Measurements from ENCODE around the gene GPATCH1. TPM values are rescaled to one million over a fixed set of nuclear protein-coding genes. Genes with fewer than 3 reads are reported as not detected.
A peak's percentile ranks its signal among the peaks of the same experiment; 100 is the strongest.

Gene GPATCH1
- total RNA-seq, 1 experiment from 2014 or later = 34.7 TPM

DNA sequence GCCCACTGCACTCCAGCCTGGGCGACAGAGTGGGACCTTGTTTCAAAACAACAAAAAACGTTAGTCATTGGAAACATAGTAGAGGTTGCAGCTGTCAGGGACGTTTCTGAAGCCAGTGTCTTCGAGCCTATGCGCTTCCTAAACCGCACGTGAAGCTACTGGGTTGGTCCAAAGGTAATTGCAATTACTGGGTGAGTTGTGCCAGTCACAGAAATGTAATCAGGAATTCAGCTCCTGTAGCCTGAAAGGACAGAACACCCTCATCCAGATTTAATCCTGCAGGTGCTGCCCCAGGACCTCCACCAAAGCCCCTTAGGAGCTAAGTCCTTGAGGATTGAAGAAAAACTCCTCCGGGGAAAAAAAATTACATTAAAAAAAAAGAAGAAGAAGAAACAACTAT is 13.9 kb upstream of the GPATCH1 start:
- DNase-seq (ENCODE audit: low read depth, low spot score) (no peak), ATAC-seq (no peak)
- 0 out of 2 replicates have a peak, but pooled peaks have one; percentile 38 for TF ChIP-seq POLR2AphosphoS5 (IDR thresholded peaks at IDR 0.05; ENCODE audit: low read depth, low read length)
- TF ChIP-seq TCF7L2 (IDR thresholded peaks at IDR 0.05; ENCODE audit: low read depth, low read length) = no peak
- CTCF ChIA-PET = interaction anchor here (0.7 kb wide), 1 partner anchor 60 kb away, joined by 5 read pairs; no protein-coding TSS in a partner anchor
- no peaks in the 10 kb centered on the region for H3K27me3 ChIP-seq (ENCODE audit: control insufficient read depth, insufficient read depth, low read length)
- H3K4me1 ChIP-seq (ENCODE audit: control insufficient read depth, insufficient read depth, low read length) = peaks cover 57% of the 10 kb centered on the region
- intact Hi-C loops (cut with micrococcal nuclease; ENCODE audit: unreplicated experiment) = no loop called here
- H3K9me3 ChIP-seq (ENCODE audit: control insufficient read depth, insufficient read depth, low read depth, low read length) = no peaks in the 10 kb centered on the region
- H3K4me3 ChIP-seq (ENCODE audit: low read depth in 2 of 2, low read length in 2 of 2) = no peak overlapping the region
- no peaks in the 10 kb centered on the region; the same call in 1 of the 2 replicates for H3K36me3 ChIP-seq (ENCODE audit: control insufficient read depth, insufficient read depth, low read length)
- in situ Hi-C loops (cut with HindIII; ENCODE audit: low pct_unique_long_range_greater_than_20kb, low sequenced_read_pairs) = no loop called here
- no TSS peak for BruUV-seq (replicated peaks)
- POLR2A ChIA-PET = interaction anchor here (0.5 to 0.6 kb wide), 5 partner anchors 9 to 182 kb away, joined by 3 to 8 read pairs (median 6); no protein-coding TSS in a partner anchor
- H3K27ac ChIP-seq (ENCODE audit: low read length) = peak overlapping the region; percentile 96

- no TSS peak for BruUV-seq (replicated peaks)
- CTCF ChIA-PET = interaction anchor here (0.6 kb wide), 1 partner anchor 32 kb away, joined by 3 read pairs; no protein-coding TSS in a partner anchor
- H3K4me3 ChIP-seq (ENCODE audit: low read depth in 2 of 2, low read length in 2 of 2) = no peak overlapping the region
- TF ChIP-seq POLR2AphosphoS5 (IDR thresholded peaks at IDR 0.05; ENCODE audit: low read depth, low read length) (no peak), CTCF (IDR thresholded peaks at IDR 0.05) (no peak), SIN3A (IDR thresholded peaks at IDR 0.05; ENCODE audit: borderline replicate concordance, insufficient read depth, low read depth, low read length) (no peak), REST (IDR thresholded peaks at IDR 0.05; ENCODE audit: insufficient read depth in 1 of 2, low read depth in 2 of 2, low read length in 1 of 2) (peak in 1 of 2 experiments; percentile 37; a peak in 1 of 4 replicates), TCF7L2 (IDR thresholded peaks at IDR 0.05; ENCODE audit: low read depth, low read length) (no peak)
- POLR2A ChIA-PET = interaction anchor here (0.7 to 0.8 kb wide), 2 partner anchors 9 to 1062 kb away, joined by 3 read pairs; partner anchors contain the start of gene GPATCH1
- H3K27ac ChIP-seq (ENCODE audit: low read length) = peak overlapping the region; percentile 96
- DNase-seq (ENCODE audit: low read depth, low spot score) (no peak), ATAC-seq (peak; percentile 29; the same call in 1 of the 2 replicates)
- H3K4me1 ChIP-seq (ENCODE audit: control insufficient read depth, insufficient read depth, low read length) = peaks cover 53% of the 10 kb centered on the region
- in situ Hi-C loops (cut with HindIII; ENCODE audit: low pct_unique_long_range_greater_than_20kb, low sequenced_read_pairs) = no loop called here
- no peaks in the 10 kb centered on the region for H3K9me3 ChIP-seq (ENCODE audit: control insufficient read depth, insufficient read depth, low read depth, low read length)
- H3K27me3 ChIP-seq (ENCODE audit: control insufficient read depth, insufficient read depth, low read length) = no peaks in the 10 kb centered on the region
- no peaks in the 10 kb centered on the region for H3K36me3 ChIP-seq (ENCODE audit: control insufficient read depth, insufficient read depth, low read length)
- intact Hi-C loops (cut with micrococcal nuclease; ENCODE audit: unreplicated experiment) = no loop called here
Measured at GRCh38 chr19:33071887-33072286, 9.1 kb upstream of the GPATCH1 start.

- H3K4me3 ChIP-seq (ENCODE audit: low read depth in 2 of 2, low read length in 2 of 2) = no peak overlapping the region
- peaks cover 43% of the 10 kb centered on the region for H3K4me1 ChIP-seq (ENCODE audit: control insufficient read depth, insufficient read depth, low read length)
- CTCF ChIA-PET = no interaction called here
- no TSS peak for BruUV-seq (replicated peaks)
- ATAC-seq (no peak), DNase-seq (ENCODE audit: low read depth, low spot score) (no peak)
- peak overlapping the region; percentile 90 for H3K27ac ChIP-seq (ENCODE audit: low read length)
- H3K36me3 ChIP-seq (ENCODE audit: control insufficient read depth, insufficient read depth, low read length) = no peaks in the 10 kb centered on the region
- in situ Hi-C loops (cut with HindIII; ENCODE audit: low pct_unique_long_range_greater_than_20kb, low sequenced_read_pairs) (no loop called here), intact Hi-C loops (cut with micrococcal nuclease; ENCODE audit: unreplicated experiment) (no loop called here)
- H3K27me3 ChIP-seq (ENCODE audit: control insufficient read depth, insufficient read depth, low read length) = no peaks in the 10 kb centered on the region
- POLR2A ChIA-PET = no interaction called here
- no peaks in the 10 kb centered on the region for H3K9me3 ChIP-seq (ENCODE audit: control insufficient read depth, insufficient read depth, low read depth, low read length)
- no peak for TF ChIP-seq SIN3A (IDR thresholded peaks at IDR 0.05; ENCODE audit: borderline replicate concordance, insufficient read depth, low read depth, low read length)
- TF ChIP-seq POLR2AphosphoS5 (IDR thresholded peaks at IDR 0.05; ENCODE audit: low read depth, low read length) = no peak
- no peak for TF ChIP-seq CTCF (IDR thresholded peaks at IDR 0.05)
- no peak for TF ChIP-seq TCF7L2 (IDR thresholded peaks at IDR 0.05; ENCODE audit: low read depth, low read length)
- no peak for TF ChIP-seq REST (IDR thresholded peaks at IDR 0.05; ENCODE audit: insufficient read depth in 1 of 2, low read depth in 2 of 2, low read length in 1 of 2)
Measured at GRCh38 chr19:33075519-33075918, 5.5 kb upstream of the GPATCH1 start.
